Activated gamma-delta T cell (primary cell): ENCODE measurements around the gene RAB6A.
"Not testable (repeated sequence)": the region's sequence is repeated elsewhere in the genome, so short reads cannot be mapped to it uniquely, and the experiment has no call there.

ENCODE experiments used
- DNase-seq: peaks from one replicate; lab custom pipeline; 2025; lab: John Stamatoyannopoulos, UW

Gene RAB6A

DNA sequence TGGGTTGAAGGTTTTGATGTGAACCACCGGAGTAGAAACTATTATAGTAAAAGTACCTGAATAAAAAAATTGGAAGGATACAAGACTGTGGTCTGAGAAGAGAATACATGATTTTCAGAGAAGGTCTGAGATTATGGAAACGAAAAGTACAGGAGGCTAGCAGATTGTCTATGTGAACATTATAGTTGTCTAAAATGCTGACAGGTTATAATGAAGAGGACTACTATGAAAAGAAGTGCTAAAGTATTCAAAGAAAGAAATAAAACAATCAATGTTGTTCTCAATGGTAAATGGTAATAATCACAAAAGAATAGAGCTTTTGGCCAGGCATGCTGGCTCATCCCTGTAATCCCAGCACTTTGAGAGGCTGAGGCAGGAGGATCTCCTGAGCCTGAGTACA lies 34.0 kb downstream of the RAB6A start:
- DNase-seq, result no peak

DNA sequence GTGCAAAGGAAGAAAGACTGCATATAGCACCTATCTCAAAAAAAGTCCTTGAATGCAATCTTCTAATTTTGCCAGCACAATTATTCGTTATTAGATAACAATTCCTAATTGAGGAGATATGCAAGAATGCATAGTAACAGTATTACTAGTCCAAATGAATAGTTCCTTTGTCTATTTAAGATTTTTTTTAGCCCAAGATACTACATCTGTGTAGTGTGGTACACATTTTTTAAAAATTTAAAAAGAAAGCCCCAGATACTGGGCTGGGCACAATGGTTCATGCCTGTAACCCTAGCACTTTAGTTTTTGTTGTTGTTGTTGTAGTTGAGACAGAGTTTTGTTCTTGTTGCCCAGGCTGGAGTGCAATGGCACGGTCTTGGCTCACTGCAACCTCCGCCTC lies 43.7 kb downstream of the RAB6A start:
- no peak for DNase-seq

- DNase-seq, result no peak
Observed at GRCh38 chr11:73716153-73717056, 44.5 kb downstream of the RAB6A start.

DNA sequence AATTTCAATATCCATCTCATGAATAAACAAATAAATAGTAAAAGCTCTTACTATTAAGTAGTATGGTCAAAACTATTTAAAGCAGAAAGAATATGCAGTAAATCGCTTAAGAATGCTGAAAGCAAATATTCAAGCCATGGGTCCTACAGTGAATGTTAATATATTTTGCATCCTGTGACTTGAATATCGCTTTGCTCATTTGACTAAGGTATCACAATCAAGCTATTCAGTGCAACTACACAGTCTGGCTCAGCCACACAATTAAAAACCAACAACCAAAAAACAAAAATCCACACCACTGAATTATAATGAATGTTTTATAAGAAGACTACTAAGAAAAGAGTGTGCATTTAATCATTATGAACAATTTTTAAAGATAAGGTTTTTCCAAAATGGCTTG lies 45.3 kb downstream of the RAB6A start:
- DNase-seq, result no peak

DNA sequence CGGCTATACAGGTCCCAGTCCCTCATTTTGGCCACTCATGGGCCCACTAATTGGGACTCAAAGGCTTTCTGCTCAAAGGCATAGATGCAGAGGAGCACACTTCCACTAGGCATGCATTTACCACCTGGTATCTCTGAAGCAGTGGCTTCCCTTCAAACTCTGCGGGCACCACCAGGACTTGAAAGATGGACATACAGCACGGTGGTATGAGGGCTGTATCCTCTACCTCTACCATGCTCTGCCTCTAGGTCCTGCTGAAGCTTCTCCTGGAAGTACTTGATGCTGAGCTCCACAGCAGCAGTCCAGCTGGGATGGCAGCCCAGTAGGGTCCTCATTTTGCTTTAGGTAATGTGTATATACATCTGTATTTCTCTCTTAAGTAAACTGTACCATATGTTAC lies 49.9 kb downstream of the RAB6A start:
- DNase-seq, result no peak

GRCh38 chr11:73705053-73705452 lies 55.8 kb downstream of the RAB6A start:
- DNase-seq, result no peak

DNA sequence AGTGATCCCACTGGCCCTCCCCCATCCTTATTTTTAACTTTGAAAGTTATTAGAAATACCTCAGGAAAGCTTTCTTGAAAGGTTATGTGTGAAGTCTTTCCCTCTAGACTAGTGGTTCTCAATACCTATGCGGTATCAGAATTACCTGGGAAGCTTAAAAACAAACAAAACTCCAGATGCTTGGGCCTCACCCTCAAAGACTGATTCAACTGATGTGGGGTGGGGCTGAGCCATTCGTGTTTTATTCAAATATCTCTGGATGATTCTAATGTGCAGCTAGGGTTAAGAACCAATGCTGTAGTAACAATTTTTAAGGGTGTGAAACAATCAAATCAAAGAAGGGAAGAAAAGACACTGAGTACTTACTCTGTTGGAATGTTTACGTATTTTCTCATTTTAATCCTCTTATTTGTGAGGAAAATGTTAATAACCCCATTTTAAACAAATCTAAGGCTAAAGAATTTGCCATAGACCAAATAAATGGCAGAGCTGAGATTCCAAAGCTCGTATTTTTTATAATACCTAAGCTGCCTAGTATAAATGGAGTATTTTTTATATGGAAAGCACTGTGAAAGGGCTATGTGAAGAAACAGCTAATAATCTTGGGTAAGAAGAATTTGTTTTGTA lies 66.9 kb downstream of the RAB6A start:
- DNase-seq, result no peak

GRCh38 chr11:73680687-73681086 lies 80.2 kb downstream of the RAB6A start:
- no peak for DNase-seq

DNA sequence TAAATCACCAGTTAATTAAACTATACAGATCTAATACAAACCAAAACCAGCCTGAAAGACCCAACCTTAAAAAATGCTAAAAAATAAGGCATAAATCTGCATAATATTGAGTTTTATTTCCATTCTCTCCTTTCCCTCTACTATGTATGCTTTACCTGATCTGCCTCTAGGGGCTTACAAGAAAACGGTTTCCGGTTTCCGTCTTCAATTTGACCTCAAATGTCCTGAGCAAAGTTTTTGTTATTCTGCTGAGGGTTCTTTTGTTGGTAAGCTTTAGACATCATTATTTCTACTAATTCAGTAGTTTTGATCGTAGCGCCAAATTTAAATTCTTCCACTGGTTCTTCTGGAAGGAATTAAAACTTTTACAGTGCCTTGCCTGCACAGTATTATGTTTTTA lies 84.3 kb downstream of the RAB6A start:
- not testable (repeated sequence) for DNase-seq

DNA sequence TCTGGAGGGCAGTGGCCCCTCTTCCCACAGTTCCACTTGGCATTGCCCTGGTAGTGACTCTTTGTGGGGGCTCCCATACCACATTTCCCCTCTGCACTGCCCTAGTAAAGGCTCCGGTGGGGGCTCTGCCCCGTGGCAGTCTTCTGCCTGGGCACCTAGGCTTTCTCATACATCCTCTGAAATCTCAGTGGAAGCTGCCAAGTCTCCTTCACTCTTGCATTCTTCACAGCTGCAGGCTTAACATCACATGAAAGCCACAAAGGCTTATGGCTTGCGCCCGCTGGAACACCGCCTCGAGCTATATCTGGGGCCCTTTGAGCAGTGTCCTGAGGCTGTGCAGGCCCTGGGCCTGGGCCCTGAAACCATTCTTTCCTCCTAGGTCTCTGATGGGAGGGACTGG lies 89.2 kb downstream of the RAB6A start:
- no peak for DNase-seq

GRCh38 chr11:73670808-73671207 lies 90.1 kb downstream of the RAB6A start:
- DNase-seq, result no peak

- no peak for DNase-seq
Observed at GRCh38 chr11:73667891-73668290, 93.0 kb downstream of the RAB6A start.

DNA sequence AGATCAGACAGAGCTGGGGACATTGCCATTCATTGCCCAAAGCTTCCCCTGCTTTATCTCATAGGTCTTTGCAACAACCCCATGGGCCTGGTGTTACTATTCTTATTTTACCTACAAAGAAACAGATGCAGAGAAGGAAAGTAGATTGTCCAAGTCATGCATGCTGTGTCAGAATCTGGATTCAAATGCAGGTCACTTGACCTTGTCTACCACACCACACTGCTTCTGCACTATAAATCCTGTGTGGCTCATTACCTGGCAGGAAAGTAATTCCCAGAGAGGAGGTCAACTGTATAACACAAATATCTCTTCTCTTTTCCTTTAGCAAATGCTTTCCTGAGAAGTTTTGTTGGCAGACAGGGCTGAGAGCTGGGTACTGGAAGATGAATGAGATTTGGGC lies 96.0 kb downstream of the RAB6A start:
- no peak for DNase-seq

DNA sequence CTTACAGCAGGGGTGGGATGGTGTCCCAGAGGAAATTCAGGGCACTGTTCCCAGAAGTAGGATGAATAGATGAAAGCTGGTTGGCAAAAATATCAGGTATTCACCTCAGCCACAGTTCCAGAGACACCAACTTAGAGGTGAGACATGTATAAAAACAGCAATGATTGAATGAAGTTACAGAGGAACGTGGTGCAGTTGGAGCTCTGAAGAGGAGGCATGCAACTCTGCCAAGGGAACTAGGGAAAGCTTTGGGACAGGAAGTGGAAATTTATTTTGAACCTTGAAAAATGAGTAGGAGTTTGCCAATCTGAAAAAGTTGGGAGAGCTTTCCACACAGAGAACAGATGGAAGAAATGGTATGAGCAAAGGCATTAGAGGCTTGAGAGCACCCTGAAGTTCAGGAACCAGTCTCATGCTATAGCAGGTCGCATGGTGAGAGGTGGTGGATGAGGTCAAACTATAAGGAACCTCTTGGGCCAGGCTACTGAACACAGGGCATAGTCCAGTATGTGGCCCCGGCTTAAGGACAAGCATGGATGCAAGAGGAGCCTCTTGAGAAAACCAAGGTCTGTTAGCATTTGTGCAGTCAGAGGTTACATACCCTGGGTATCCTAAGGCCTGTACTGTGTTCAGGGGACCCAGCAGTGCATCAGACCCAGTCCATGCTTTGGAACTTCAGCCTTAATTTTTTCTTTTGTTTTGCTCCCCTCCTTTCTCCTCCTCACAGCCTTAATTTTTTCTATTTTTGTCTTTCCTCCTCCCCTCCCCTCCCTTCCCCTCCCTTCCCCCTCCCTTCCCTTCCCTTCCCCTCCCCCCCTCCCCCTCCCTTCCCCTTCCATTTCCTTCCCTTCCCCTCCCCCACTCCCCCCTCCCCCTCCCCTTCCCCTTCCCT lies 97.0 kb downstream of the RAB6A start:
- DNase-seq, result no peak

- no peak for DNase-seq
Observed at GRCh38 chr11:73662445-73663157, 98.3 kb downstream of the RAB6A start.

DNA sequence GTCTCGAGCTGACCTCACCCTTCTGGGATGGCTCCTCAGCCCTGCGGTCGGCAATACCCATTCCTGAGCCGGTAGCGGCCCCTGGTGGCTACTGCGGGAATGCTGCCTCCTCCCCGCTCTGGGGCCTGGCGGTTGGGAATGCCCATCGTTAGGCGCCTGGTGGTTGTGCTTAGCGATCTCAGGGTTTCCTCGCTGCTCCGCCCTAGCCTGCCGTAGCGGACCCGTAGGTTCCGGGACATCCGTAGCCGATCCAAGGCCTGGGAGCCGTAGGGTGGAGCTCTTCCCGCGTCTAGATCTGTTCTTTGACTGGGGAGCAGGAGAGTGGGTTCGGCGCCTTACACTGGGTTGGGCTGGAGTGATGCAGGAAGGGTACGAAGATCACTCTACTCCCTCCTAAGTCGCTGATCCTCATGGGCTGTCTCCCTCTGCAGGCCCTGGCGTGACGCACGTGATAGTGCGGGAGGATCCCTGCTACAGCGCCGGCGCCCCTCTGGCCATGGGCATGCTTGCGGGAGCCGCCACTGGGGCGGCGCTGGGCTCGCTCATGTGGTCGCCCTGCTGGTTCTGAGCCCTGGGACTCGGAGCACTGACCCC lies 99.7 kb downstream of the RAB6A start:
- peak; percentile 56 for DNase-seq

- DNase-seq, result no peak
Observed at GRCh38 chr11:73660497-73661034, 100.3 kb downstream of the RAB6A start.

DNA sequence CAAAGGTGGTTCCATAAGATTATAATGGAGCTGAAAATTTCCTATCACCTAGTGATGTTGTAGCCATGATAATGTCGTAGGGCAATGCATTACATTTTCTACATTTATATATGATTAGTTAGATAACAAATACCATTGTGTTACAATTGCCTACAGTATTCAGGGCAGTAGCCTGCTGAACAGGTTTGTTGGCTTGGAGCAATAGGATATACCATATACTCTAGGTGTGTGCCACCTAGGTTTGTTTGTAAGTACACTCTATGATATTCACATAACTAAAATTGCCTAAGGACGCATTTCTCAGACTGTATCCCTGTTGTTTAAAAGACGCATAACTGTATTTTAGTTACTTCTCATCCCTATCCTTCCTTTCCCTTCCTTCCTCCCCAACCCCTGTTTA lies 100.9 kb downstream of the RAB6A start:
- no peak for DNase-seq

GRCh38 chr11:73656985-73657384 lies 103.9 kb downstream of the RAB6A start:
- no peak for DNase-seq

DNA sequence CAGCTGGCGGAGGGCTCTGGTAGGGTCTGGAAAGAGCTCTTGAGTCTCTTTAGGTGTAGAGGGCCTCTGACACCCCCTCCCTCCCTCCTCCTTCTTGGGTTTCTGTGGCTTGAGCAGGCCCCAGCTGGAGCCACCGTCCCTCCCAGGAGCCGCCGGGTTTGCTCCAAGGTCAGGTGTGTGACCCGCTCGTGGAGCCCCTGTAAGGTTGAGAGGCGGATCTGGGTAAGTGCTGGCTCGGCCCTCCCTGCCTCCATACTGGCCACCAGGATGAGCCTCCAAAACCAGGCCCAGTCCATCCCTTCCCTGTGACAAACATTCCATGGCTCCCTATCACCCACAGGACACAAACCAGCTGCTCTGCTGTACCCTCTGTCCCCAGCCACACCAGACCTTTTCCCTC lies 105.2 kb downstream of the RAB6A start:
- no peak for DNase-seq

- no peak for DNase-seq
Observed at GRCh38 chr11:73654482-73655021, 106.3 kb downstream of the RAB6A start.
